IPS-20b (cell line): ENCODE results near the gene NATD1.
A peak's percentile ranks its signal among the peaks of the same experiment; 100 is the strongest.

ENCODE experiments used
- H3K27ac ChIP-seq: one replicate; pipeline ENCODE4 v1.5.1; 2013; ENCODE audit warnings: low read length
- H3K27me3 ChIP-seq: 2 replicates; pipeline ENCODE4 v1.6.1; 2013; ENCODE audit warnings: mild to moderate bottlenecking, low read length, inconsistent platforms; ENCODE audit not compliant: insufficient read depth
- H3K36me3 ChIP-seq: 2 replicates; pipeline ENCODE4 v1.6.1; 2013; ENCODE audit warnings: low read depth, mild to moderate bottlenecking, inconsistent platforms, low read length, moderate library complexity; ENCODE audit not compliant: insufficient read depth
- H3K4me1 ChIP-seq: 2 replicates; pipeline ENCODE4 v1.6.1; 2013; ENCODE audit warnings: mild to moderate bottlenecking, control low read depth, inconsistent platforms, low read length, moderate library complexity; ENCODE audit not compliant: insufficient read depth
- H3K4me3 ChIP-seq: 2 replicates; pipeline ENCODE4 v1.5.1; 2013; ENCODE audit warnings: mild to moderate bottlenecking, low read length, inconsistent platforms
- H3K9ac ChIP-seq: 2 replicates; pipeline ENCODE4 v1.6.1; 2013; ENCODE audit warnings: low read depth, mild to moderate bottlenecking, inconsistent platforms, low read length, moderate library complexity
- H3K9me3 ChIP-seq: 2 replicates; pipeline ENCODE4 v1.6.1; 2013; ENCODE audit warnings: mild to moderate bottlenecking, low read depth, low read length, inconsistent platforms; ENCODE audit not compliant: insufficient read depth

The NATD1 gene

DNA sequence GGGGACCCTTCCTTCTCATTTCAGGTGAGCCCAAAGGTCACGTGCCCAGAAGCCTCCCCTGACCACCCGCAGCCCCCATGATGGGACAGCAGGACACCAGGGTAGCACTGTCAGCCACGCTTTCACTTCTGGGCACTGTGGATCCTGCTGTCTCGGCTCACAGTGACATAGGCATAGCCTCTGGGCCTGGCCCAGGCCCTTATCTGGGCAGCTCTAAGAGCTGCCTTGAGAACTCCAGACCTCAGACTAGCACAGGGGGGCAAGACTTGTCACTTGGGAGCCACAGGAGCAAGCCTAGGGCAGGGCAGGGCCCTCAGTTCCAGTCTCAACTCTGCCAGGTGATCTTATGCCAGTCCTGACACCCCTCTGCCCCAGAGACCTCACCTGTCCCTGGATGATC lies 4.7 kb downstream of the NATD1 start:
- Histone ChIP-seq H3K27ac (no peak overlapping the region), H3K4me1 (no peaks in the 10 kb centered on the region), H3K27me3 (peaks cover 8% of the 10 kb centered on the region; the same call in 1 of the 2 replicates), H3K4me3 (no peak overlapping the region), H3K9me3 (no peaks in the 10 kb centered on the region), H3K9ac (no peak overlapping the region), H3K36me3 (no peaks in the 10 kb centered on the region)

DNA sequence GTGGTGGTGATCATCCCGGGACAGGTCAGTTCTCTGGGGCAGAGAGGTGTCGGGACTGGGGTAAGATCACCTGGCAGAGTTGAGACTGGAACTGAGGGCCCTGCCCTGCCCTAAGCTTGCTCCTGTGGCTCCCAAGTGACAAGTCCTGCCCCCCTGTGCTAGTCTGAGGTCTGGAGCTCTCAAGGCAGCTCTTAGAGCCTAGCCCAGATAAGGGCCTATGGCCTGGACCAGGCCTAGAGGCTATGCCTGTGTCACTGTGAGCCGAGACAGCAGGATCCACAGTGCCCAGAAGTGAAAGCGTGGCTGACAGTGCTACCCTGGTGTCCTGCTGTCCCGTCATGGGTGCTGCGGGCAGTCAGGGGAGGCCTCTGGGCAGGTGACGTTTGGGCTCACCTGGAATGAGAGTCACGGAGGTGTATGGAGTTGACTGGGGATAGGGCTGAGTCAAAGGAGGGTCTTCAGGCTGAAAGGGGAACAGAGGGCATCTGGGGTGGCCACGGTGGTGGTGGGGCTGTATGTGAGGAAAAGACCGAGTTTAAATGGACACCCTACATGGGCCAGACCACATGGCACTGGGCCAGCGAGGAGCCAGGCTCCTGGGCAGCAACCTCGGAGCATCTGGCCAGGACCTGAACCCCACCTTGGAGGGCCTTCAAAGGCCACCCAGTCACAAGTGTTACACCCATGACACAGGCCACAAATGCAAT lies 5.5 kb downstream of the NATD1 start:
- Histone ChIP-seq H3K4me1 (no peaks in the 10 kb centered on the region), H3K27ac (no peak overlapping the region), H3K9ac (no peak overlapping the region), H3K9me3 (no peaks in the 10 kb centered on the region), H3K4me3 (no peak overlapping the region), H3K36me3 (no peaks in the 10 kb centered on the region), H3K27me3 (peaks cover 8% of the 10 kb centered on the region; the same call in 1 of the 2 replicates)

DNA sequence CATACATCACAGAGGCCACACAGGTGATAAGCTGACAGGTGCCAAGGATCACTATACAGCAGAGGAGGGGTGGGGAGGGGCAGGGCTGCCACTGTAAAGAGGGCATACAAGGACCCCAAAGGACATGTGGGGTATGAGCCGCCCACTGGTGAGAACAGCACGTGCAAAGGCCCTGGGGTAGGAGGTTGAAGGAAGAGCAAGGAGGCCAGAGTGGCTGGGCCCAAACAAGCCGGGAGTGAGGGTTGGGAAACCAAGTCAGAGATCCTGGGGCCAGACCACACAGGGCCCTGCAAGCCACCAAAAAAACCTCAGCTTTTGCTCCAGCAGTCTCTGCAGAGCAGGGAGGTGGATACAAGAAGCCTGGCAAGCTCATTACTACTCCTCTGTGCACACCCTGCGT lies 6.5 kb downstream of the NATD1 start:
- no peaks in the 10 kb centered on the region for H3K9me3 ChIP-seq
- H3K27me3 ChIP-seq = no peaks in the 10 kb centered on the region; the same call in 1 of the 2 replicates
- H3K27ac ChIP-seq = no peak overlapping the region
- no peak overlapping the region for H3K4me3 ChIP-seq
- no peak overlapping the region for H3K9ac ChIP-seq
- no peaks in the 10 kb centered on the region for H3K36me3 ChIP-seq
- H3K4me1 ChIP-seq = no peaks in the 10 kb centered on the region

DNA sequence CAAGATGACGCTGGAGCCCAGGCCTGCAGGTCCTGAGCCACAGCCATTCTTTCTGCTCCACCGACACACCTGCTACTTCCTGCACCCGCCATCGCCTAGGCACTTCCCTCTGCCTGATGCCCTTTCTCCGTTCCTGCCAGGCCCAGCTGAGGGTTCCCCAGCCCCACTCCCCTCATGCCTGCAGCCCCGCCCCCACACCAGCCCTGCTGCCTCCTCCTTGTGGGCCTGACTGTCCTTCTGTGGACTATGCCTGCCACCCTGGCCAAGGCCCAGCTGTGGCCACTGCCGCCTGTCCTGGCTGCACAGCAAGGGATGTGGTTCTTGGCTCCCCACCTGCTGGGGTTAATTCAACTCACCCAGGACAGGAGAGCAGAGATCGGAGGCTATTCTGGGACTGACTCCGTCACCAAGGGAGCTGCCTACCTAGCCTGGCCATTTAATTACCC lies 7.5 kb downstream of the NATD1 start:
- Histone ChIP-seq H3K27ac (no peak overlapping the region), H3K4me3 (no peak overlapping the region), H3K9ac (no peak overlapping the region), H3K36me3 (no peaks in the 10 kb centered on the region), H3K9me3 (no peaks in the 10 kb centered on the region), H3K27me3 (no peaks in the 10 kb centered on the region), H3K4me1 (no peaks in the 10 kb centered on the region)

DNA sequence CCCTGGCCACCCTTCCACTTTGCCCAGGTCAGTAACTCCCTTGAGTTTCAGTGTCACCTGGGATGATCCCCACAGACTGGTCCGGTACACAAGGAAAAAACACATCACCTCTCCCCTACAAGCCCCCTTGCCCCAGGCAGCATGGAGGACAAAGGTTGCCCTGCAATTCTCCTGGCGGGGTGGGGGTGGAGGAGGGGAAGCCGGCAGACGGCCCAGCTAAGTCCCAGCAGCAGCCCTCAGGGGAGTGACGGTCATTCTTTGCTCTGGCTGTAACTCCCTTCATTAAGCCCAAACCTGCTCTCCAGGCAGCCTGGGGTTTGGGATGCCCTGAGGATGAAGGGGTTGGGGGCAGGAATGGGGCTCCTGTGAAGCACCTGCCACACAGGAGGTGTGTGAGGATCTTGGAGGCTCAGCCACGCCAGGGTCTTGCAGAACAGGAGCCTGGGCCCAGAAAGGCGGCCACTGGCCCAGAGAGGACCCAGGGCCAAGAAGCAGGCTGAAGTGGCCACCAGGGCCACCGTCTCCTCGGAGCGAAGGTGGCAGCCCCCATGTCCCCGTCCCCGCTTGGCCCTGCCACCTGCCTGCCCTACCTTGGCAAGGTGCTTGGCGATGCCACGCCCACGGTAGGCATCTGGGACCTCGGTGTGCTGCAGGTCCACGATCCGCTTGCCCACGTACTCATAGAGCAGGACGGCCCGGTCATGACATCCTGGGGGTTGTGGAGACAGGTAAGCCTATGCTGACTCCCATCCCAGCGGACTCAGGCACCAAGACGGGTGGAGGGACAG lies 9.5 kb downstream of the NATD1 start:
- Histone ChIP-seq H3K36me3 (no peaks in the 10 kb centered on the region), H3K4me3 (no peak overlapping the region), H3K27me3 (no peaks in the 10 kb centered on the region), H3K9ac (no peak overlapping the region; the same call in 1 of the 2 replicates), H3K27ac (no peak overlapping the region), H3K9me3 (no peaks in the 10 kb centered on the region), H3K4me1 (peaks cover 9% of the 10 kb centered on the region; the same call in 1 of the 2 replicates)

DNA sequence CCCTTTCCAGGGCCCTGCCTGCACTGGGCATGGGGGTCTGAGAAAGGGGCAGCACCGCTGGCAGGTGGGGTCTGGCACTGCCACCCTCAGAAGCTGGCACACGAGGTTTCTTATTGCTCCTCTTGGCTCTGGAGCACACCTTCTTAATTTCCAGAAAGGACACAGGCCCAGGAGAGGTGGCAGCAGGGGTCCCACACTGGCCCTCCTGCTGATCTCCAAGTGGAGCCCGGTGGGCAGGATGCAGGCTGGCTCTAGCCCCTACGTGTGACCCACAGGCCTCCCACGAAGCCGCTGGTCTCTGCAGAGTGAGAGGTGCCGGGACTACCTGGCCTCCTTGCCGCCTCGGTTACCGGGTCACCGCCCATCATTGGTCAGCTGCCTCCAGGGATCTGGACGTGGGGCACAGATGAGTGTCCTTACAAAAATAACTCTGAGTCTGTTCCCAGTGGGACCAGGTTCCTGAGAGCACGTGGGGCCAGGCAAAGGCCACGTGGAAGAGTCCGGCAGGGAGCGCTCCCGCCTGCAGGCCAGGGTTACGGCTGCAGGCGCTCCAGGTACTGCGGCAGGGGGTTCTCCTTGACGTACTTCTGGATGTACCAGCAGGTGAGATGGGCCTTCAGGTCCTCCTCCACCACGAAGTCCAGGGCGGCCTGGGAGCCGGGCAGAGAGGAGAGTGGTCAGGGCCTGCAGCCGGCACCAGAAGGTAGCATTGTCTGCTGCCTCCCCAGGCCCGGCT lies 10.3 kb downstream of the NATD1 start:
- Histone ChIP-seq H3K36me3 (no peaks in the 10 kb centered on the region), H3K27ac (no peak overlapping the region), H3K27me3 (no peaks in the 10 kb centered on the region), H3K4me1 (peaks cover 9% of the 10 kb centered on the region; the same call in 1 of the 2 replicates), H3K9ac (no peak overlapping the region), H3K9me3 (no peaks in the 10 kb centered on the region), H3K4me3 (no peak overlapping the region)

DNA sequence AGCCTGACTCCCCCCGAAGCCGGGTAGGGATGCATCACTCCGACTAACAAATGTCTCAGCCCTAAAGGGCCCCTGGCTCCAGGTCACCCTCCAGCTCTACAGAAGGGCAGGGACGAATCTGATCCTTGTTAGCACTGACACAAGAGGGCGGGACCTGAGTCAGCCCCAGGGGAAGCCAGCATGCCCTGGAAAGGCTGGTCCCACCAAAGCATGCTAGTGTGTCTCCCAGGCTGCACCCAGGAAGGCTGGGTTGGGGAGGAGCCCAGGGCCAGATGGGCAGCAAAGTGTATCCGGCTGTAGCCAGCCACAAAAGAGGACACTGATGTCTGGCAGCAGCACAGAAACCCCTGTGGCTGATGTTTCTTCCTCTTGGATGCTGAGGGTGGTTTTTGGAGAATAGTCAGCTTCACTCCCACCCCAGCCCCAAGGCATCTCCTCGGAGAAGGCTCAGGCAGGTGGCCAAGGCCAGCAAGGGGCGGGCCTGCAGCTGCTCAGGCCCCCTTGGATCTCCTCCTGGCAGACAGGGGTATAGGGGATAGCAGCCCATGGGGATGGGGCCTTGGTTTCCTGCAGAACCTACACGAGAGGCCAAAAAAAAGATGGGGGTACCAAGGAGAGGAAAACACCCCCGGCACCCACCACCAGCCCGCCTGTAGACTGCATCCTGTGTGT lies 11.0 kb downstream of the NATD1 start:
- Histone ChIP-seq H3K36me3 (no peaks in the 10 kb centered on the region), H3K9ac (no peak overlapping the region), H3K9me3 (no peaks in the 10 kb centered on the region), H3K27me3 (no peaks in the 10 kb centered on the region), H3K4me3 (no peak overlapping the region), H3K4me1 (peaks cover 9% of the 10 kb centered on the region; the same call in 1 of the 2 replicates), H3K27ac (no peak overlapping the region)

DNA sequence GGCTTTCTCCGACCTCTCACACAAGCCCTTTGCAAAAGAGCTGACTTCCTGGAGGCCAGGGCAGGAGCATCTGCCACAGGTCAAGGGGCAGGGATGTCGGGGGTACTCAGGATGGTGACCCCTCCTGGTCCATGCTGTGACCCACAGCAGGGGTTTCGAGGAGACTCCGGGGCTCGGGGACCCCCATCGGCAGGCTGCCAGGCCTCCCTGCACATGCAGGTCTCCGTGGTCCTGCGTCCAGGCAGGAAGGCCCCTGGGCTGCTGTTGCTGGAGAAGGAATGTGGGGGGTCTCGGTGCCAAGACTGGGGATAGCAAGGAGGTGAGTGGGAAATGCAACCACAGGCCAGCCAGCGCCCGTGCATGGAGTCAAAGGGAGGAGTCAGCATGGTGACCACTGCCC lies 11.6 kb downstream of the NATD1 start:
- H3K9me3 ChIP-seq = no peaks in the 10 kb centered on the region
- H3K4me1 ChIP-seq = peaks cover 9% of the 10 kb centered on the region; the same call in 1 of the 2 replicates
- H3K9ac ChIP-seq = no peak overlapping the region
- H3K4me3 ChIP-seq = no peak overlapping the region
- no peaks in the 10 kb centered on the region for H3K36me3 ChIP-seq
- no peak overlapping the region for H3K27ac ChIP-seq
- no peaks in the 10 kb centered on the region for H3K27me3 ChIP-seq

DNA sequence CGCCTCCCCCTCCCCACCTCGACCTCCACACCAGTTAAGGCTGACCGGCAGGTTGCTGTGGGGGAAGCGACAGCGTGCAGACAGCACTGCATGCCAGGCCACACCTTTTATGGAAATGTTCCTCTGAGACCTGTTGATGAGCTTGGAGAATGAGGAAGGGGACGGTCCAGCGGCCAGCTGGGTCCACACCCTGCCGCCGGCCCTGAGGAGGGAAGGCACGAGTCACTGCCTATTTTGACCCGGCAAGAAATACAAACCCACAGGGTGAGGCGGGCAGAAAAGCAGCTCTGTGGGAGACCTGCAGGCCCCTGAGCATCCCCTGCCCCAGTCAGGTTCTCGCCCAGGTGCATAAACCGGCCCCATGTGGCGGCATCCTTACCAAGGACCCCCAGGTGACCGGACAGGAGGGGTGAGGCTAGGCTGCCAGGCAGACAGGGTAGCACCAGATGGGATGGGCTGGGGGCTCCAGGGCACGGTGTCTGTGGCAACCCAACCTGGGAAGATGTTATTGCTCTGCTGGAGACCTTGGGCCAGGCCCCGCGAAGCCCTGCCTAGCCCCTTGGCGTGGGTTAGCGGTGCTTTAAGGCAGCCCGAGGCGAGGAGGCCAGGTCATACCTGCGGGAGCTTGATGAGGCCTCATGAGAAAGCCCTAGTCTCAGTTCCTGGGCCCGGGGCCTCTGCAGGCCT lies 12.7 kb downstream of the NATD1 start:
- Histone ChIP-seq H3K9me3 (no peaks in the 10 kb centered on the region), H3K36me3 (no peaks in the 10 kb centered on the region), H3K4me3 (no peak overlapping the region), H3K9ac (peak overlapping the region; percentile 54; the same call in 1 of the 2 replicates), H3K27ac (peak overlapping the region; percentile 19), H3K4me1 (peaks cover 9% of the 10 kb centered on the region; the same call in 1 of the 2 replicates), H3K27me3 (no peaks in the 10 kb centered on the region)

DNA sequence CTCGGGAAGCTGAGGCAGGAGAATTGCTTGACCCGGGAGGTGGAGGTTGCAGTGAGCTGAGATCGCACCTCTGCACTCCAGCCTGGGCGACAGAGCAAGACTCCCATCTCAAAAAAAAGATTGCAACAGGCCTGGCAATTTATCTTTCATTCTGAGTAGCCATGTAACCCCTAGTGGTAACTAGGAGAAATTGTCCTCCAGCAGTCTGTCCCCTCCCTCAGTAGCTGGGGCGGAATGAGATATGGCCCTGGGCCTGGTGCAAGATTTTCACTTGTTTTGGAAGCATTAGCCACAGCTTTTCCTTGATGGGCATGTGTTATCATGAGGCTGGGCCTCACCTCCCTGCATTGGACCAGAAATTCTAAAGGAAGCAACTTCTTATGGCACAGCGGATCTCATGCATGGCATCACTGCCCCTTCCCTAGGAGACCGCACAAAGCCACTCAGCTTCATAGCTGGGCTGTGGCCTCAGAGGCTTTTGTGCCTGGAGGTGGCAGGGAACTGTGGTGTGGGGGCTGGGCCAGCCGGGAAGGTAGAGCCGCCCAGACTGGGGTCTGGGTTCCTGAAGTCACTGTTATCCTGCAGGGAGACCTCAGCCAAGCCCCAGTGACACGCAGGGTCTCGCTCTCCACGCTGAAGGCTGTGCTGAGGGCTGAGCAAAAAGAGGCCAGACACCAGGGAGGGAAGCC lies 13.4 kb downstream of the NATD1 start:
- Histone ChIP-seq H3K27ac (peak overlapping the region; percentile 19), H3K9me3 (no peaks in the 10 kb centered on the region), H3K9ac (peak overlapping the region; percentile 54; the same call in 1 of the 2 replicates), H3K36me3 (no peaks in the 10 kb centered on the region), H3K4me3 (peak overlapping the region; percentile 34; the same call in 1 of the 2 replicates), H3K4me1 (peaks cover 9% of the 10 kb centered on the region; the same call in 1 of the 2 replicates), H3K27me3 (no peaks in the 10 kb centered on the region)
